PC-9 (cell line): ENCODE measurements around the gene TAMALIN. TPM values are rescaled to one million over a fixed set of nuclear protein-coding genes. Genes with fewer than 3 reads are reported as not detected.

ENCODE experiments used
- BruUV-seq: library from RNA; stranded (reverse); fragments of 400-500 nt; replicated peaks from 2 replicates; lab custom pipeline; 2021; lab: Mats Ljungman, UMichigan
- CTCF ChIA-PET: fragments of 300-600 bp; sonication (Branson Sonifier 250); formaldehyde crosslinking; loops from one replicate; lab custom pipeline; 2022; ENCODE audit warnings: antibody characterized with exemption; lab: Charles Lee
- POLR2A ChIA-PET: fragments of 300-600 bp; sonication (Branson Sonifier 250); formaldehyde crosslinking; loops from one replicate; lab custom pipeline; 2022; ENCODE audit warnings: antibody characterized with exemption; ENCODE audit not compliant: unreplicated experiment; lab: Charles Lee
- DNase-seq, 2 experiments: peaks; one replicate each; pipeline versions ENCODE4 v3.0.0 to v3.0.0-alpha.2; 2015 to 2022; ENCODE audit warnings: mixed read lengths in 1 of 2
- H2AFZ ChIP-seq: fragments of 200-600 bp; sonication (generic); 2 replicates; pipeline ENCODE4 v1.8.1; 2017; ENCODE audit warnings: antibody characterized with exemption
- H3F3A ChIP-seq: fragments of 200-600 bp; sonication (generic); 2 replicates; pipeline ENCODE4 v1.8.1; 2017; ENCODE audit warnings: antibody characterized with exemption, mild to moderate bottlenecking, low read depth; ENCODE audit not compliant: insufficient read depth
- H3K27ac ChIP-seq: fragments of 200-600 bp; sonication (generic); 2 replicates; pipeline ENCODE4 v1.6.1; 2016; ENCODE audit warnings: mixed run types
- H3K27me3 ChIP-seq: fragments of 200-600 bp; sonication (generic); 2 replicates; pipeline ENCODE4 v1.6.1; 2016; ENCODE audit warnings: low read depth, mixed run types; ENCODE audit not compliant: insufficient read depth
- H3K36me3 ChIP-seq: fragments of 200-600 bp; sonication (generic); 2 replicates; pipeline ENCODE4 v1.6.1; 2016; ENCODE audit warnings: low read depth, mixed run types
- H3K4me1 ChIP-seq: fragments of 200-600 bp; sonication (generic); replicated peaks from 2 replicates; pipeline ENCODE4 v1.6.1; 2016; ENCODE audit warnings: mixed run types; ENCODE audit not compliant: insufficient read depth
- H3K4me2 ChIP-seq: fragments of 200-600 bp; sonication (generic); 2 replicates; pipeline ENCODE4 v1.6.1; 2017; ENCODE audit warnings: mixed run types
- H3K4me3 ChIP-seq: fragments of 200-600 bp; sonication (generic); 2 replicates; pipeline ENCODE4 v1.6.1; 2016; ENCODE audit warnings: mixed run types
- H3K79me2 ChIP-seq: fragments of 200-600 bp; sonication (generic); 2 replicates; pipeline ENCODE4 v1.6.1; 2017; ENCODE audit warnings: low read depth, mixed run types
- H3K9me2 ChIP-seq: fragments of 200-600 bp; sonication (generic); 2 replicates; pipeline ENCODE4 v1.8.1; 2017; ENCODE audit warnings: mild to moderate bottlenecking; ENCODE audit not compliant: insufficient read depth
- H3K9me3 ChIP-seq: fragments of 200-600 bp; sonication (generic); 2 replicates; pipeline ENCODE4 v1.8.1; 2016; ENCODE audit warnings: low read depth; ENCODE audit not compliant: insufficient read depth
- H4K20me1 ChIP-seq: fragments of 200-600 bp; sonication (generic); 2 replicates; pipeline ENCODE4 v1.8.1; 2017; ENCODE audit not compliant: insufficient read depth
- EZH2 ChIP-seq: fragments of 200-600 bp; sonication (generic); IDR thresholded peaks from 2 replicates; pipeline ENCODE4 v1.8.0; 2017; ENCODE audit warnings: antibody characterized with exemption, low read depth
- intact Hi-C: fragments of 100-400 bp; cut with micrococcal nuclease; formaldehyde crosslinking; loops from one replicate; pipeline ENCODE4 v1.10.0; 2022; ENCODE audit not compliant: unreplicated experiment
- total RNA-seq: library from RNA; stranded (reverse); gene quantifications from 2 replicates; pipeline ENCODE4 v1.2.3, GENCODE V29; 2021
- TF ChIP-seq, protein P1 (sequence below): fragments of 200-600 bp; sonication (generic); conservative IDR thresholded peaks from 2 replicates; pipeline ENCODE4 v1.6.1; 2017; ENCODE audit warnings: mixed run types, antibody characterized with exemption, mild to moderate bottlenecking, moderate library complexity

The TAMALIN gene
- total RNA-seq, 1 experiment from 2014 or later, result not detected

DNA sequence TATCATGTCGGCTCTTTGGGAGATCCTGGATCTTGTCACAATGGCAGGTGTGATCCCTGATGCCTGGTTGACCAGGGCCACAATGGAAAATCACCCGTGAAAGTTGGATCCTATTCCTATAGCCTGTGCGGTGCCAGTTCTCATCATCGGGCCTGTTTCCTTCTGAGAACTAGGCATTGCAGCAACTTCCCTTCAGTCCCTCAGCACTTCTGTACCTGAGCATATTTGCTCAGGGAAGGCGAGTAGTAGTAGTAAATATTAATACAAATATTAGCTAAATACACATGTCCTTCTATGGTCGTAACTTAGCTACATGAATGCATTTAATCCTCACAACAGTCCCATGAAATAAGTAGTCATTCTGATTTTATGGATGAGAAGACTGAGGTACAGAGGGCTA is 22.1 kb upstream of the TAMALIN start:
- Histone ChIP-seq H3K9me3 (no peaks in the 10 kb centered on the region), H3K4me1 (no peaks in the 10 kb centered on the region), H3K4me3 (no peak overlapping the region), H3K36me3 (peaks cover 4% of the 10 kb centered on the region; the same call in 1 of the 2 replicates), H3K4me2 (no peak overlapping the region), H4K20me1 (peaks cover 3% of the 10 kb centered on the region; the same call in 1 of the 2 replicates), H3K27ac (no peak overlapping the region), H3F3A (peaks cover 5% of the 10 kb centered on the region; the same call in 1 of the 2 replicates), H3K79me2 (no peaks in the 10 kb centered on the region), H3K27me3 (no peaks in the 10 kb centered on the region), H2AFZ (no peak overlapping the region), H3K9me2 (no peaks in the 10 kb centered on the region)
- intact Hi-C loops, result no loop called here
- ChIA-PET CTCF (no interaction called here), POLR2A (no interaction called here)
- DNase-seq, result no peak
- TF ChIP-seq, protein P1, sequence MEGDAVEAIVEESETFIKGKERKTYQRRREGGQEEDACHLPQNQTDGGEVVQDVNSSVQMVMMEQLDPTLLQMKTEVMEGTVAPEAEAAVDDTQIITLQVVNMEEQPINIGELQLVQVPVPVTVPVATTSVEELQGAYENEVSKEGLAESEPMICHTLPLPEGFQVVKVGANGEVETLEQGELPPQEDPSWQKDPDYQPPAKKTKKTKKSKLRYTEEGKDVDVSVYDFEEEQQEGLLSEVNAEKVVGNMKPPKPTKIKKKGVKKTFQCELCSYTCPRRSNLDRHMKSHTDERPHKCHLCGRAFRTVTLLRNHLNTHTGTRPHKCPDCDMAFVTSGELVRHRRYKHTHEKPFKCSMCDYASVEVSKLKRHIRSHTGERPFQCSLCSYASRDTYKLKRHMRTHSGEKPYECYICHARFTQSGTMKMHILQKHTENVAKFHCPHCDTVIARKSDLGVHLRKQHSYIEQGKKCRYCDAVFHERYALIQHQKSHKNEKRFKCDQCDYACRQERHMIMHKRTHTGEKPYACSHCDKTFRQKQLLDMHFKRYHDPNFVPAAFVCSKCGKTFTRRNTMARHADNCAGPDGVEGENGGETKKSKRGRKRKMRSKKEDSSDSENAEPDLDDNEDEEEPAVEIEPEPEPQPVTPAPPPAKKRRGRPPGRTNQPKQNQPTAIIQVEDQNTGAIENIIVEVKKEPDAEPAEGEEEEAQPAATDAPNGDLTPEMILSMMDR, result no peak
- no TSS peak for BruUV-seq

DNA sequence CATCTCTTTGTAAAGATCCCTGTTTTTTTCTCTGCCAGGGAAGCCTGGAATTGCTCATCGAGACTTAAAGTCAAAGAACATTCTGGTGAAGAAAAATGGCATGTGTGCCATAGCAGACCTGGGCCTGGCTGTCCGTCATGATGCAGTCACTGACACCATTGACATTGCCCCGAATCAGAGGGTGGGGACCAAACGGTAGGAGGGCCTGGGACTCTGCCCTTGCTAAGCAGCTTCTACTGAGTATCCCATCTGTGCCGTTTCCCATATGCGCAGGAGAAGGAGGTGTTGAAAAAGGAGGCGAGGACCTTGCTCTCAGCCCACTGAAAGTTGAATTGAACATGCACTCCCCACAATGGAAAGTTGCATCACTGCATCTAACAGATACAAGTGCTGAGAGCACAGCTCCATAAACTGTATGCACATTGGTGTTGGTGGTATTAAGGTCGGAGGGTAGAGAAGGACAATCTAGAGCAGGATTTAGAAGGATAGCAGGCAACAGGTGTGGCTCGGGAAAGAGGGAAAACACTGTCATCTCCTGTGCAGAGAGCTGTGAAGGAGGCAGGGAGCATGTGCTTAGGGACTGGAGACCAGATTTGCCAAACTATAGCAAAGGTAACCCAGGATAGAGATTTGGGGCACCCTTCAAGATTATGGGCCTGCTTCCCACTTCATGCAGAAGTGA is 21.5 kb upstream of the TAMALIN start:
- TF ChIP-seq, protein P1, result no peak
- TF ChIP-seq EZH2, result no peak
- ChIA-PET POLR2A (no interaction called here), CTCF (interaction anchor here (0.5 kb wide), 1 partner anchor 10 kb away, joined by 4 read pairs; no protein-coding TSS in a partner anchor)
- Histone ChIP-seq H3K4me2 (no peak overlapping the region), H3K27ac (no peak overlapping the region), H3K4me3 (no peak overlapping the region), H3F3A (no peaks in the 10 kb centered on the region), H3K9me3 (no peaks in the 10 kb centered on the region), H3K9me2 (no peaks in the 10 kb centered on the region), H2AFZ (no peak overlapping the region), H4K20me1 (peaks cover 3% of the 10 kb centered on the region; the same call in 1 of the 2 replicates), H3K4me1 (no peaks in the 10 kb centered on the region), H3K79me2 (no peaks in the 10 kb centered on the region), H3K36me3 (peaks cover 4% of the 10 kb centered on the region; the same call in 1 of the 2 replicates), H3K27me3 (no peaks in the 10 kb centered on the region)
- DNase-seq, result no peak
- intact Hi-C loops, result no loop called here
- BruUV-seq, result no TSS peak

DNA sequence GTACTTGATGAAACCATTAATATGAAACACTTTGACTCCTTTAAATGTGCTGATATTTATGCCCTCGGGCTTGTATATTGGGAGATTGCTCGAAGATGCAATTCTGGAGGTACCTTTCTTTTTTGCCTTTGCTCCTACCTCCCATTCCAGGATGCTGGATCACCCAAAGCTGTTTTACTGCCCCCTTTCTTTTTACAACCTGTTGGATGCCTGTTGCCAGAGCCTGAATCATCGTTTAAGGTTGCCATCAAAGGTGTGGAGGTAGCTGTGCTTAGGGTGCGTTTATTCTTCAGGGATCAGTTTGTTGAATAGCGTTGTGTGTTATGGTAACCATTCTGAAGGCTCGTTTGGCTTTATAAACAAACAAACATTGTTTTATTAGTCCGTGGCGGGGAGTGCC is 19.9 kb upstream of the TAMALIN start:
- Histone ChIP-seq H3K27ac (no peak overlapping the region), H4K20me1 (no peaks in the 10 kb centered on the region), H3K9me3 (no peaks in the 10 kb centered on the region), H3K27me3 (no peaks in the 10 kb centered on the region), H3K4me2 (no peak overlapping the region), H2AFZ (no peak overlapping the region), H3K4me1 (no peaks in the 10 kb centered on the region), H3K36me3 (peaks cover 4% of the 10 kb centered on the region; the same call in 1 of the 2 replicates), H3K79me2 (no peaks in the 10 kb centered on the region), H3K9me2 (no peaks in the 10 kb centered on the region), H3K4me3 (no peak overlapping the region), H3F3A (no peaks in the 10 kb centered on the region)
- POLR2A ChIA-PET, result no interaction called here
- no peak for TF ChIP-seq EZH2
- TF ChIP-seq, protein P1, result no peak
- CTCF ChIA-PET, result no interaction called here
- intact Hi-C loops, result no loop called here
- no TSS peak for BruUV-seq
- DNase-seq, result no peak
